ENCODE measurements around the gene C1QTNF9. TPM values are rescaled to one million over a fixed set of nuclear protein-coding genes. Genes with fewer than 3 reads are reported as not detected.
"Not testable (repeated sequence)": the region's sequence is repeated elsewhere in the genome, so short reads cannot be mapped to it uniquely, and the experiment has no call there.

C1QTNF9 gene
- total RNA-seq, 1 experiment from 2014 or later = not detected

- no peak for DNase-seq (ENCODE audit: low read depth)
Observed at GRCh38 chr13:24282256-24282655, 27.1 kb upstream of the C1QTNF9 start.

GRCh38 chr13:24284889-24285565 lies 24.4 kb upstream of the C1QTNF9 start:
- no peak for DNase-seq (ENCODE audit: low read depth)

GRCh38 chr13:24286624-24287023 lies 22.8 kb upstream of the C1QTNF9 start:
- no peak for DNase-seq (ENCODE audit: low read depth)

GRCh38 chr13:24287748-24288287 lies 21.6 kb upstream of the C1QTNF9 start:
- DNase-seq (ENCODE audit: low read depth) = no peak

- DNase-seq (ENCODE audit: low read depth) = no peak
Observed at GRCh38 chr13:24288870-24289269, 20.5 kb upstream of the C1QTNF9 start.

GRCh38 chr13:24290280-24290932 lies 19.0 kb upstream of the C1QTNF9 start:
- no peak for DNase-seq (ENCODE audit: low read depth)

- no peak for DNase-seq (ENCODE audit: low read depth)
Observed at GRCh38 chr13:24292481-24292880, 16.9 kb upstream of the C1QTNF9 start.

- no peak for DNase-seq (ENCODE audit: low read depth)
Observed at GRCh38 chr13:24293746-24294145, 15.6 kb upstream of the C1QTNF9 start.

- DNase-seq (ENCODE audit: low read depth) = no peak
Observed at GRCh38 chr13:24299488-24300114, 9.8 kb upstream of the C1QTNF9 start.

- no peak for DNase-seq (ENCODE audit: low read depth)
Observed at GRCh38 chr13:24301434-24301833, 7.9 kb upstream of the C1QTNF9 start.

- no peak for DNase-seq (ENCODE audit: low read depth)
Observed at GRCh38 chr13:24301911-24302310, 7.5 kb upstream of the C1QTNF9 start.

- no peak for DNase-seq (ENCODE audit: low read depth)
Observed at GRCh38 chr13:24304620-24305019, 4.8 kb upstream of the C1QTNF9 start.

- DNase-seq (ENCODE audit: low read depth) = peak; percentile 42
Observed at GRCh38 chr13:24306632-24307031, 2.7 kb upstream of the C1QTNF9 start.

GRCh38 chr13:24307211-24308067 lies 1.9 kb upstream of the C1QTNF9 start:
- DNase-seq (ENCODE audit: low read depth) = no peak

GRCh38 chr13:24308068-24308445 lies 1.3 kb upstream of the C1QTNF9 start:
- no peak for DNase-seq (ENCODE audit: low read depth)

- DNase-seq (ENCODE audit: low read depth) = no peak
Observed at GRCh38 chr13:24308488-24309020, 826 bp upstream of the C1QTNF9 start.

GRCh38 chr13:24313439-24313838 lies 4.1 kb downstream of the C1QTNF9 start:
- peak; percentile 34 for DNase-seq (ENCODE audit: low read depth)

GRCh38 chr13:24317835-24318234 lies 8.5 kb downstream of the C1QTNF9 start:
- DNase-seq (ENCODE audit: low read depth) = not testable (repeated sequence)

GRCh38 chr13:24318878-24319277 lies 9.5 kb downstream of the C1QTNF9 start:
- DNase-seq (ENCODE audit: low read depth) = not testable (repeated sequence)

GRCh38 chr13:24319641-24320040 lies 10.3 kb downstream of the C1QTNF9 start:
- not testable (repeated sequence) for DNase-seq (ENCODE audit: low read depth)

GRCh38 chr13:24321416-24321815 lies 12.0 kb downstream of the C1QTNF9 start:
- not testable (repeated sequence) for DNase-seq (ENCODE audit: low read depth)

All from LHCN-M2 (cell line).